K562 (cell line): ENCODE measurements around the gene CSH1.

ENCODE experiments used
- CHD1 ChIP-seq: fragments of 200-600 bp; sonication (generic); IDR thresholded peaks from one replicate; pipeline ENCODE4 v1.6.1; 2012; ENCODE audit warnings: mild to moderate bottlenecking, moderate library complexity, low read length, inconsistent platforms
- FOXK1 ChIP-seq: sonication (generic); formaldehyde crosslinking; IDR thresholded peaks from 2 replicates; pipeline ENCODE4 v1.8.0; 2022; ENCODE audit warnings: missing genetic modification reagents, mild to moderate bottlenecking, borderline replicate concordance
- HLTF ChIP-seq: fragments of 450-650 bp; IDR thresholded peaks from 2 replicates; pipeline ENCODE4 v1.6.1; 2016
- IRF2 ChIP-seq: sonication (generic); formaldehyde crosslinking; IDR thresholded peaks from 2 replicates; pipeline ENCODE4 v1.8.1; 2022; ENCODE audit warnings: mild to moderate bottlenecking, missing genetic modification reagents
- RCOR1 ChIP-seq, 2 experiments: IDR thresholded peaks; 2 replicates each; pipeline ENCODE4 v1.6.1; 2012; ENCODE audit warnings: low read depth in 2 of 2, low read length in 2 of 2, borderline replicate concordance in 1 of 2, improper control_type of control experiment in 1 of 2
- SMC3 ChIP-seq: conservative IDR thresholded peaks from 2 replicates; pipeline ENCODE4 v1.6.1; 2011; ENCODE audit warnings: low read depth, low read length, improper control_type of control experiment; ENCODE audit not compliant: insufficient read depth
- SRF ChIP-seq, 2 experiments: fragments of 250-450, 450-650 bp in 1 of 2; sonication (Bioruptor Pico) in 1 of 2; sonication (generic) in 1 of 2; formaldehyde crosslinking; IDR thresholded peaks; 2 replicates each; pipeline versions ENCODE4 v1.5.0 to v1.5.1; 2020 to 2022; ENCODE audit warnings: mild to moderate bottlenecking in 1 of 2, missing genetic modification reagents in 1 of 2
- USF1 ChIP-seq: sonication (generic); formaldehyde crosslinking; IDR thresholded peaks from 2 replicates; pipeline ENCODE4 v1.9.0; 2022; ENCODE audit warnings: mild to moderate bottlenecking, missing genetic modification reagents
- YY1 ChIP-seq, 3 experiments: IDR thresholded peaks; 2 replicates each; pipeline ENCODE4 v1.6.1; 2011; ENCODE audit warnings: low read length in 2 of 3, mild to moderate bottlenecking in 2 of 3, moderate library complexity in 2 of 3, borderline replicate concordance in 1 of 3, control low read depth in 1 of 3, low read depth in 1 of 3; ENCODE audit not compliant: insufficient read depth in 3 of 3, insufficient replicate concordance in 2 of 3, control insufficient read depth in 1 of 3, insufficient read length in 1 of 3; ENCODE audit errors: extremely low read depth in 1 of 3
- ZBTB1 ChIP-seq: sonication (generic); formaldehyde crosslinking; IDR thresholded peaks from 2 replicates; pipeline ENCODE4 v1.8.1; 2023; ENCODE audit warnings: missing genetic modification reagents, low read depth, mild to moderate bottlenecking, borderline replicate concordance
- ZNF232 ChIP-seq: sonication (generic); formaldehyde crosslinking; IDR thresholded peaks from 2 replicates; pipeline ENCODE4 v1.8.0; 2022; ENCODE audit warnings: mild to moderate bottlenecking, missing genetic modification reagents
- ZNF274 ChIP-seq: IDR thresholded peaks from 2 replicates; pipeline ENCODE4 v1.6.1; 2011; ENCODE audit warnings: low read depth, mild to moderate bottlenecking, low read length, moderate library complexity, borderline replicate concordance
- ZNF3 ChIP-seq: fragments of 250-450 bp; sonication (Bioruptor Pico); IDR thresholded peaks from 2 replicates; pipeline ENCODE4 v1.5.0; 2021; ENCODE audit warnings: mild to moderate bottlenecking, moderate library complexity
- TF ChIP-seq, protein P1 (sequence below), 3 experiments: IDR thresholded peaks in 2 of 3; conservative IDR thresholded peaks in 1 of 3; 2 replicates each; pipeline ENCODE4 v1.5.1; 2011 to 2012; ENCODE audit warnings: low read length in 3 of 3, mild to moderate bottlenecking in 3 of 3, control low read depth in 2 of 3, improper control_type of control experiment in 1 of 3, inconsistent platforms in 1 of 3, low read depth in 1 of 3, mixed read lengths in 1 of 3, moderate library complexity in 1 of 3; ENCODE audit not compliant: insufficient read depth in 2 of 3

DNA sequence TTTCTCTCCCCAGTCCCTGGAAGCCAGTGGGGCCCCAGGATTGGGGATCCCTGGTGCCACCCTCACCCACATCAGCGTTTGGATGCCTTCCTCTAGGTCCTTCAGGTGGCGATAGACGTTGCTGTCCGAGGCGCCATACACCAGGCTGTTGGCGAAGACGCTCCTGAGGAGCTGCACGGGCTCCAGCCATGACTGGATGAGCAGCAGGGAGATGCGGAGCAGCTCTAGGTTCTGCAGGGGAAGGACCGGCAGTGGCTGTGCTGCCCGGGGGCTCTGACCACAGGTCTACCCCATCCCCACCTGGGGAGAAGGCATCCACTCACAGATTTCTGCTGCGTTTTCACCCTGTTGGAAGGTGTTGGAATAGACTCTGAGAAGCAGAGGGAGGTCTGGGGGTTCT is 15.7 kb downstream of the CSH1 start:
- TF ChIP-seq ZBTB1 (no peak), ZNF232 (CRISPR knock-in tag) (no peak), SMC3 (no peak), YY1 (IDR thresholded peaks at IDR 0.05; ENCODE audit: borderline replicate concordance in 1 of 3, control insufficient read depth in 1 of 3, extremely low read depth in 1 of 3, insufficient read depth in 3 of 3, insufficient read length in 1 of 3, insufficient replicate concordance in 2 of 3, low read depth in 1 of 3, low read length in 2 of 3) (no peak), HLTF (no peak), CHD1 (no peak), ZNF3 (no peak), FOXK1 (CRISPR knock-in tag) (no peak), SRF (CRISPR knock-in tag; IDR thresholded peaks at IDR 0.05) (no peak), USF1 (no peak), IRF2 (CRISPR knock-in tag) (no peak), RCOR1 (IDR thresholded peaks at IDR 0.05; ENCODE audit: borderline replicate concordance in 1 of 2, low read depth in 2 of 2, low read length in 2 of 2) (no peak), ZNF274 (no peak)
- TF ChIP-seq, protein P1, sequence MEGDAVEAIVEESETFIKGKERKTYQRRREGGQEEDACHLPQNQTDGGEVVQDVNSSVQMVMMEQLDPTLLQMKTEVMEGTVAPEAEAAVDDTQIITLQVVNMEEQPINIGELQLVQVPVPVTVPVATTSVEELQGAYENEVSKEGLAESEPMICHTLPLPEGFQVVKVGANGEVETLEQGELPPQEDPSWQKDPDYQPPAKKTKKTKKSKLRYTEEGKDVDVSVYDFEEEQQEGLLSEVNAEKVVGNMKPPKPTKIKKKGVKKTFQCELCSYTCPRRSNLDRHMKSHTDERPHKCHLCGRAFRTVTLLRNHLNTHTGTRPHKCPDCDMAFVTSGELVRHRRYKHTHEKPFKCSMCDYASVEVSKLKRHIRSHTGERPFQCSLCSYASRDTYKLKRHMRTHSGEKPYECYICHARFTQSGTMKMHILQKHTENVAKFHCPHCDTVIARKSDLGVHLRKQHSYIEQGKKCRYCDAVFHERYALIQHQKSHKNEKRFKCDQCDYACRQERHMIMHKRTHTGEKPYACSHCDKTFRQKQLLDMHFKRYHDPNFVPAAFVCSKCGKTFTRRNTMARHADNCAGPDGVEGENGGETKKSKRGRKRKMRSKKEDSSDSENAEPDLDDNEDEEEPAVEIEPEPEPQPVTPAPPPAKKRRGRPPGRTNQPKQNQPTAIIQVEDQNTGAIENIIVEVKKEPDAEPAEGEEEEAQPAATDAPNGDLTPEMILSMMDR (IDR thresholded peaks at IDR 0.05 in 2 of 3, conservative IDR thresholded peaks at IDR 0.05 in 1 of 3; ENCODE audit: insufficient read depth in 2 of 3, low read depth in 1 of 3, low read length in 3 of 3): no peak
